ENCODE results near the gene THADA.

DNA sequence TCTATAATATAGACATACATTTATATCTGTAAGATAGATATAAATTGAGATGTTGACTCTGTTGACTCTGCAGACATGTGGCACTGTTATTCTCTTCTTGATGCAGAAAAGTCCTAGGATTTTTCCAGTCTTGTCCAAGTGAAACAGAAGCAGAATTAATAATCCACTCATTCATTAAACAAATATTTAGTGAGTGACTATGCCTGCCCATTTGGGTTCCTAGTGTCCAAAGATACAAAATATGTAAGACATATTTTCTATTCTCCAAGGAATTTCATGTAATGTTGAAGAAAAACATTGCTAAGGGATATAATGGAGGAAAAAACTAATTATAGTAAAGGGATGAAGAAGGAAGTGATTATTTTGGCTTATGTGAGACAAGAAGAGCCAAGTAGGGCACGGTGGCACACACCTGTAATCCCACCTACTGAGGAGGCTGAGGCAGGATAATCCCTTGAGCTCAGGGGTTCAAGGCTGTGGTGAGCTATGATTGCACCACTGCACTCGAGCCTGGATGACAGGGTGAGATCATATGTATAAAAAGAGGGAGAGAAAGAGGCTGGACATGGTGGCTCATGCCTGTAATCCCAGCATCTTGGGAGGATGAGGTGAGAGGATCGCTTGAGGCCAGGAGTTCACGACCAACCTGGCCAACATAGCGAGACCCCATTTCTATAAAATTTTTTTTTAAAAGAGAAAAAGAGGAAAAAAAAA, 21.3 kb upstream of the THADA start:
- TF ChIP-seq CTCF (IDR thresholded peaks at IDR 0.05): no peak
- TF ChIP-seq EZH2 (IDR thresholded peaks at IDR 0.05): no peak
- no peak for TF ChIP-seq EZH2phosphoT487 (IDR thresholded peaks at IDR 0.05)

Measured in neural progenitor cell (in vitro differentiated cells).